Effector memory CD8-positive, alpha-beta T cell (primary cell): ENCODE measurements around the gene USH1G.
"Not testable (repeated sequence)": the region's sequence is repeated elsewhere in the genome, so short reads cannot be mapped to it uniquely, and the experiment has no call there.

Experiments
- ATAC-seq: fragments of 150-1000 bp; cut with Tn5 transposase; replicated peaks from 2 replicates; pipeline ENCODE4 v1.10.0; 2021; ENCODE audit warnings: mild to moderate bottlenecking, moderate library complexity
- DNase-seq, 3 experiments: peaks; one replicate each; pipeline ENCODE4 v3.0.0; 2021
- H3K27ac Mint-ChIP-seq, 2 donors: one replicate each; pipeline ENCODE4 v1.8.0; 2022; ENCODE audit warnings: mild to moderate bottlenecking in 2 of 2, mixed read lengths in 2 of 2, moderate library complexity in 2 of 2
- H3K27me3 Mint-ChIP-seq, 2 donors: one replicate each; pipeline ENCODE4 v1.8.0; 2022; ENCODE audit warnings: mixed read lengths in 2 of 2
- H3K36me3 Mint-ChIP-seq: one replicate; pipeline ENCODE4 v1.8.0; 2022; ENCODE audit warnings: mild to moderate bottlenecking, moderate library complexity, mixed read lengths; ENCODE audit not compliant: insufficient read depth
- H3K4me1 Mint-ChIP-seq, 2 donors: one replicate each; pipeline ENCODE4 v1.8.0; 2022; ENCODE audit warnings: low read depth in 2 of 2, mixed read lengths in 2 of 2
- H3K4me3 Mint-ChIP-seq, 2 donors: one replicate each; pipeline ENCODE4 v1.8.0; 2022; ENCODE audit warnings: mild to moderate bottlenecking in 2 of 2, mixed read lengths in 2 of 2, moderate library complexity in 2 of 2
- H3K9me3 Mint-ChIP-seq, 2 donors: one replicate each; pipeline ENCODE4 v1.8.0; 2022; ENCODE audit warnings: mixed read lengths in 2 of 2

The USH1G gene

GRCh38 chr17:74870028-74870427, 53.0 kb downstream of the USH1G start:
- H3K4me3 Mint-ChIP-seq, H3K9me3 Mint-ChIP-seq, DNase-seq, H3K27me3 Mint-ChIP-seq, H3K27ac Mint-ChIP-seq, ATAC-seq: not testable (repeated sequence)
- H3K36me3 Mint-ChIP-seq, result peaks cover 12% of the 10 kb centered on the region
- peaks cover 17 to 25% of the 10 kb centered on the region in 2 donors for H3K4me1 Mint-ChIP-seq

DNA sequence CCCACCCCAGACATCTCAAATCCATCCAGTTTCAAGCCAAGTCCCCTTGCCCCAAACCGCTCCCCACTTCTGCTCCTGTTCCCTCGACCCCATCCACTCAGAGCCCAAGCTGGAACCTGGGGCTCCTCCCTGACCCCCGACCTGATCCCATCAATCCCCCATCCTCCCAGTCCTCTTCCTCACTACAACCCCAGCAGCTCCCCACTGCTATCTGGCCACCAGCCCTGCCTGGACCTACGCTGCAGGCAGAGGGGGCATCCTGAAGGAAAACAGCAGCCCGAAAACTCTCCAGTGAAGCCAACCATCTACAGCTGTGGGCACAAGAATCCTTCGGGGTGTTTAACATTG, 54.2 kb downstream of the USH1G start:
- no peaks in the 10 kb centered on the region for H3K9me3 Mint-ChIP-seq
- peaks cover 14% of the 10 kb centered on the region for H3K36me3 Mint-ChIP-seq
- peaks cover 20 to 26% of the 10 kb centered on the region in 2 donors for H3K4me1 Mint-ChIP-seq
- no peak overlapping the region for H3K27ac Mint-ChIP-seq
- H3K4me3 Mint-ChIP-seq, result no peak overlapping the region
- DNase-seq, result no peak
- no peak for ATAC-seq
- no peaks in the 10 kb centered on the region for H3K27me3 Mint-ChIP-seq

DNA sequence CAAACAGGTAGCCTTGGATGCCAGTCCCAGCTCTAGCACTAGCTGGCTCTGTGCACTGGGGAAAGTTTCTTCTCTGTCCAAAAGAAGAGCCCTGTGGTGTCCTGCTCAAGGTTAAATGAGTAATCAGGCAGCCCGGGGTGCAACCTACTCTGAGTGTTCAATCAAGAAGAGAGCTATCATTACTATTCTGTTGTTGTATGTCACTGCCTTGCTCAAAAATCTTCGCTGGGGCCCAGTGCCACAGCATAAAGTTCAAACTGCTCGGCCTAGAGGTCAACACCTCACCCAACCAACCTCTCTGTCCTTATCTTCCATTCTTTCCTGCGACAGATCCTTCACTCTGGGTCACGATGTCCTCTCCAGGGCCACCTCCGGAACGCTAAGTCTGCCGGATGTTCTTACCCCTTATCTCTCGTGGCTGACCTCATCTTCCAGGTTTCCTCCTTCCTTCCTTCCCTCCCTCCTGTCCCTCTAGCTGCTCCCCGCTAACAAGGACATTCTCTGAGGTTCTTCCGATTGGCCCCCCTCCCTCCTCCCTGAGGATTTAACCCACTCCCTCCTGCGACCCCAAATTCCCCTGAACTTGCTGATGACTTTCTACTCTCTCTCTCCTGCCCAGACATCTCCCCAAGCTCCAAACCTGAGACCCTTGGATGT, 54.7 kb downstream of the USH1G start:
- Mint-ChIP-seq H3K9me3 (no peaks in the 10 kb centered on the region), H3K27ac (peak overlapping the region in 1 of 2 donors; percentile 69), H3K36me3 (peaks cover 9% of the 10 kb centered on the region), H3K4me3 (no peak overlapping the region), H3K4me1 (peaks cover 18 to 23% of the 10 kb centered on the region in 2 donors), H3K27me3 (no peaks in the 10 kb centered on the region)
- DNase-seq (no peak), ATAC-seq (no peak)

GRCh38 chr17:74866198-74866835, 56.7 kb downstream of the USH1G start:
- H3K36me3 Mint-ChIP-seq, result peaks cover 3% of the 10 kb centered on the region
- no peak overlapping the region for H3K27ac Mint-ChIP-seq
- H3K27me3 Mint-ChIP-seq, result peaks cover 6 to 10% of the 10 kb centered on the region in 2 donors
- DNase-seq, result no peak
- peaks cover 15 to 18% of the 10 kb centered on the region in 2 donors for H3K4me1 Mint-ChIP-seq
- no peak for ATAC-seq
- no peak overlapping the region for H3K4me3 Mint-ChIP-seq
- H3K9me3 Mint-ChIP-seq, result no peaks in the 10 kb centered on the region
